Measurements from ENCODE around the gene XAB2.

GRCh38 chr19:7669641-7670040 is 40.3 kb upstream of the XAB2 start:
- TF ChIP-seq CTCF (IDR thresholded peaks at IDR 0.05; ENCODE audit: insufficient read depth, low read depth, low read length): no peak
- TF ChIP-seq EZH2 (IDR thresholded peaks at IDR 0.05; ENCODE audit: insufficient read depth, low read length): no peak
